IMR-90 (cell line): ENCODE results near the gene CLIC3. TPM values are rescaled to one million over a fixed set of nuclear protein-coding genes. Genes with fewer than 3 reads are reported as not detected.

ENCODE experiments used
- ATAC-seq: fragments of 200-7000 bp; cut with Tn5 transposase; 2 replicates; pipeline ENCODE4 v1.9.1; 2020; ENCODE audit warnings: low read depth, mild to moderate bottlenecking, moderate library complexity
- BruUV-seq: library from RNA; stranded (reverse); fragments of 400-500 nt; replicated peaks from 2 replicates; lab custom pipeline; 2021; lab: Mats Ljungman, UMichigan
- CTCF ChIA-PET: fragments of 300-600 bp; formaldehyde crosslinking; extraction: SDS; loops from one replicate; lab custom pipeline; 2021; ENCODE audit warnings: antibody characterized with exemption; lab: Yijun Ruan, JAX
- POLR2A ChIA-PET: fragments of 300-600 bp; sonication (Branson Sonifier 250); formaldehyde crosslinking; loops from one replicate; lab custom pipeline; 2022; ENCODE audit warnings: antibody characterized with exemption; ENCODE audit not compliant: unreplicated experiment; lab: Charles Lee
- DNase-seq: peaks from one replicate; pipeline ENCODE4 v3.0.0; 2013
- H2AFZ ChIP-seq: replicated peaks from 2 replicates; pipeline ENCODE3; 2013; ENCODE audit warnings: low read length, mild to moderate bottlenecking; ENCODE audit not compliant: poor library complexity
- H2AK5ac ChIP-seq: 2 replicates; pipeline ENCODE4 v1.6.1; 2013; ENCODE audit warnings: low read depth, low read length, inconsistent platforms
- H2AK9ac ChIP-seq: replicated peaks from 2 replicates; pipeline ENCODE3; 2013; ENCODE audit warnings: mild to moderate bottlenecking, low read depth, low read length, moderate library complexity; ENCODE audit not compliant: poor library complexity
- H2BK120ac ChIP-seq: 2 replicates; pipeline ENCODE4 v1.6.1; 2013; ENCODE audit warnings: low read depth, low read length, inconsistent platforms
- H2BK15ac ChIP-seq: 3 replicates; pipeline ENCODE4 v1.6.1; 2013; ENCODE audit warnings: low read depth, low read length, inconsistent platforms
- H2BK20ac ChIP-seq: 2 replicates; pipeline ENCODE4 v1.6.1; 2013; ENCODE audit warnings: low read depth, mild to moderate bottlenecking, inconsistent platforms, low read length, moderate library complexity
- H2BK5ac ChIP-seq: 2 replicates; pipeline ENCODE4 v1.6.1; 2013; ENCODE audit warnings: mild to moderate bottlenecking, low read depth, low read length, inconsistent platforms; ENCODE audit not compliant: poor library complexity, severe bottlenecking
- H3K14ac ChIP-seq: replicated peaks from 2 replicates; pipeline ENCODE4 v1.6.1; 2013; ENCODE audit warnings: low read depth, low read length, inconsistent platforms
- H3K18ac ChIP-seq: 2 replicates; pipeline ENCODE4 v1.6.1; 2013; ENCODE audit warnings: low read depth, low read length, control low read depth
- H3K23ac ChIP-seq: 2 replicates; pipeline ENCODE4 v1.6.1; 2013; ENCODE audit warnings: low read depth, low read length, inconsistent platforms
- H3K27ac ChIP-seq: 2 replicates; pipeline ENCODE4 v1.5.1; 2013; ENCODE audit warnings: mild to moderate bottlenecking, control low read depth, low read length; ENCODE audit not compliant: insufficient read depth
- H3K27me3 ChIP-seq: 2 replicates; pipeline ENCODE4 v1.6.1; 2013; ENCODE audit warnings: low read length; ENCODE audit not compliant: control insufficient read depth, insufficient read depth
- H3K36me3 ChIP-seq: 2 replicates; pipeline ENCODE4 v1.6.1; 2013; ENCODE audit warnings: low read length, mixed read lengths; ENCODE audit not compliant: control insufficient read depth, insufficient read depth
- H3K4ac ChIP-seq: 2 replicates; pipeline ENCODE4 v1.6.1; 2013; ENCODE audit warnings: low read depth, low read length, inconsistent platforms
- H3K4me1 ChIP-seq: 2 replicates; pipeline ENCODE4 v1.6.1; 2013; ENCODE audit warnings: low read length, mixed read lengths; ENCODE audit not compliant: control insufficient read depth, insufficient read depth
- H3K4me2 ChIP-seq: 2 replicates; pipeline ENCODE4 v1.6.1; 2013; ENCODE audit warnings: low read depth, mild to moderate bottlenecking, control low read depth, low read length, moderate library complexity
- H3K4me3 ChIP-seq: 2 replicates; pipeline ENCODE4 v1.5.1; 2013; ENCODE audit warnings: low read depth, mild to moderate bottlenecking, control low read depth, low read length, moderate library complexity; ENCODE audit not compliant: insufficient read depth
- H3K56ac ChIP-seq: 2 replicates; pipeline ENCODE4 v1.6.1; 2013; ENCODE audit warnings: low read length, inconsistent platforms; ENCODE audit not compliant: insufficient read depth; ENCODE audit errors: extremely low read depth
- H3K79me1 ChIP-seq, 2 experiments: 2 replicates each; pipeline ENCODE4 v1.6.1; 2013; ENCODE audit warnings: low read length in 2 of 2, inconsistent platforms in 1 of 2, low read depth in 1 of 2
- H3K9ac ChIP-seq: 2 replicates; pipeline ENCODE4 v1.6.1; 2013; ENCODE audit warnings: low read depth, low read length, control low read depth
- H3K9me1 ChIP-seq: 2 replicates; pipeline ENCODE4 v1.6.1; 2013; ENCODE audit warnings: low read length, inconsistent platforms; ENCODE audit not compliant: insufficient read depth
- H3K9me3 ChIP-seq: 2 replicates; pipeline ENCODE4 v1.6.1; 2013; ENCODE audit warnings: low read length; ENCODE audit not compliant: control insufficient read depth, insufficient read depth
- H4K20me1 ChIP-seq: 2 replicates; pipeline ENCODE4 v1.6.1; 2013; ENCODE audit warnings: low read length, inconsistent platforms; ENCODE audit not compliant: insufficient read depth
- H4K5ac ChIP-seq: 2 replicates; pipeline ENCODE4 v1.6.1; 2013; ENCODE audit warnings: mild to moderate bottlenecking, low read depth, low read length, control low read depth
- H4K8ac ChIP-seq, 2 experiments: 2 replicates each; pipeline ENCODE4 v1.6.1; 2013; ENCODE audit warnings: low read depth in 2 of 2, low read length in 2 of 2, control low read depth in 1 of 2, inconsistent platforms in 1 of 2
- H4K91ac ChIP-seq: 2 replicates; pipeline ENCODE4 v1.6.1; 2013; ENCODE audit warnings: low read depth, low read length, inconsistent platforms; ENCODE audit not compliant: insufficient read depth
- BHLHE40 ChIP-seq: fragments of 150-350 bp; IDR thresholded peaks from 2 replicates; pipeline ENCODE4 v1.6.1; 2016; ENCODE audit warnings: mild to moderate bottlenecking, low read depth, low read length
- CEBPB ChIP-seq: IDR thresholded peaks from 2 replicates; pipeline ENCODE4 v1.6.1; 2012; ENCODE audit warnings: low read depth, low read length, improper control_type of control experiment
- FOS ChIP-seq: fragments of 150-350 bp; IDR thresholded peaks from 2 replicates; pipeline ENCODE4 v1.6.1; 2016; ENCODE audit warnings: low read depth, low read length
- MAFK ChIP-seq: IDR thresholded peaks from 2 replicates; pipeline ENCODE4 v1.6.1; 2012; ENCODE audit warnings: low read depth, low read length, improper control_type of control experiment
- MAZ ChIP-seq: IDR thresholded peaks from 2 replicates; pipeline ENCODE4 v1.6.1; 2012; ENCODE audit warnings: low read depth, mild to moderate bottlenecking, low read length, improper control_type of control experiment, moderate library complexity, borderline replicate concordance
- MXI1 ChIP-seq: IDR thresholded peaks from 2 replicates; pipeline ENCODE4 v1.6.1; 2012; ENCODE audit warnings: low read depth, mild to moderate bottlenecking, low read length, moderate library complexity, borderline replicate concordance
- NFE2L2 ChIP-seq: fragments of 150-350 bp; IDR thresholded peaks from 2 replicates; pipeline ENCODE4 v1.6.1; 2016; ENCODE audit warnings: low read depth, mild to moderate bottlenecking, low read length
- POLR2A ChIP-seq: IDR thresholded peaks from 2 replicates; pipeline ENCODE4 v1.6.1; 2012; ENCODE audit warnings: mild to moderate bottlenecking, low read depth, low read length
- RAD21 ChIP-seq: IDR thresholded peaks from 2 replicates; pipeline ENCODE4 v1.6.1; 2012; ENCODE audit warnings: low read length, improper control_type of control experiment
- RCOR1 ChIP-seq: IDR thresholded peaks from 2 replicates; pipeline ENCODE4 v1.6.1; 2012; ENCODE audit warnings: mild to moderate bottlenecking, low read length, improper control_type of control experiment; ENCODE audit not compliant: insufficient replicate concordance
- RFX5 ChIP-seq: IDR thresholded peaks from 2 replicates; pipeline ENCODE4 v1.8.0; 2012; ENCODE audit warnings: low read depth, mild to moderate bottlenecking, low read length, moderate library complexity
- SMC3 ChIP-seq: fragments of 150-350 bp; IDR thresholded peaks from 2 replicates; pipeline ENCODE4 v1.6.1; 2016; ENCODE audit warnings: low read depth, mild to moderate bottlenecking, antibody characterized with exemption, low read length, moderate library complexity
- WGBS, 2 experiments: methylation state at CpG; one replicate each; pipeline versions ENCODE4 v1.1.5 to v1.1.7; 2013; ENCODE audit warnings: missing lambda C conversion rate in 2 of 2; ENCODE audit not compliant: insufficient read length in 1 of 2; ENCODE audit errors: extremely low coverage in 2 of 2; 5-methylcytosine and 5-hydroxymethylcytosine counted together
- dilution Hi-C: fragments of 300-500 bp; cut with HindIII; formaldehyde crosslinking; loops from one replicate; pipeline ENCODE4 v1.14.3; 2018; ENCODE audit warnings: low sequenced_read_pairs; ENCODE audit not compliant: unreplicated experiment
- in situ Hi-C: fragments of 300-500 bp; cut with MboI; formaldehyde crosslinking; loops from 3 replicates; pipeline ENCODE4 v1.14.3; 2019; ENCODE audit warnings: low sequenced_read_pairs, inconsistent platforms, mixed read lengths
- intact Hi-C: fragments of 100-400 bp; cut with micrococcal nuclease; formaldehyde crosslinking; loops from 2 replicates; pipeline ENCODE4 v1.10.0; 2022
- polyA plus RNA-seq, 3 experiments: library from polyadenylated mRNA; depleted of rRNA; stranded (reverse); fragments of >200 nt; gene quantifications; 2 replicates each; pipeline ENCODE4 v1.2.3, GENCODE V29; 2012; ENCODE audit warnings: low replicate concordance in 1 of 3
- total RNA-seq: library from RNA; depleted of rRNA; stranded (reverse); fragments of >200 nt; gene quantifications from 2 replicates; pipeline ENCODE4 v1.2.3, GENCODE V29; 2012
- TF ChIP-seq, protein P1 (sequence below): fragments of 150-350 bp; IDR thresholded peaks from 2 replicates; pipeline ENCODE4 v1.6.1; 2017; ENCODE audit warnings: mild to moderate bottlenecking, antibody characterized with exemption, low read length, low read depth
- TF ChIP-seq, protein P2 (sequence below): conservative IDR thresholded peaks from 2 replicates; pipeline ENCODE4 v1.5.1; 2012; ENCODE audit warnings: mild to moderate bottlenecking, low read depth, low read length, improper control_type of control experiment
- TF ChIP-seq, protein P3 (sequence below): fragments of 150-350 bp; IDR thresholded peaks from 2 replicates; pipeline ENCODE4 v1.6.1; 2016; ENCODE audit warnings: low read depth, mild to moderate bottlenecking, low read length, moderate library complexity, borderline replicate concordance

CLIC3 gene
- total and polyA plus RNA-seq, 2 of the 4 experiments (the other 2 are of a cell fraction), result 0.18 to 1.7 TPM

DNA sequence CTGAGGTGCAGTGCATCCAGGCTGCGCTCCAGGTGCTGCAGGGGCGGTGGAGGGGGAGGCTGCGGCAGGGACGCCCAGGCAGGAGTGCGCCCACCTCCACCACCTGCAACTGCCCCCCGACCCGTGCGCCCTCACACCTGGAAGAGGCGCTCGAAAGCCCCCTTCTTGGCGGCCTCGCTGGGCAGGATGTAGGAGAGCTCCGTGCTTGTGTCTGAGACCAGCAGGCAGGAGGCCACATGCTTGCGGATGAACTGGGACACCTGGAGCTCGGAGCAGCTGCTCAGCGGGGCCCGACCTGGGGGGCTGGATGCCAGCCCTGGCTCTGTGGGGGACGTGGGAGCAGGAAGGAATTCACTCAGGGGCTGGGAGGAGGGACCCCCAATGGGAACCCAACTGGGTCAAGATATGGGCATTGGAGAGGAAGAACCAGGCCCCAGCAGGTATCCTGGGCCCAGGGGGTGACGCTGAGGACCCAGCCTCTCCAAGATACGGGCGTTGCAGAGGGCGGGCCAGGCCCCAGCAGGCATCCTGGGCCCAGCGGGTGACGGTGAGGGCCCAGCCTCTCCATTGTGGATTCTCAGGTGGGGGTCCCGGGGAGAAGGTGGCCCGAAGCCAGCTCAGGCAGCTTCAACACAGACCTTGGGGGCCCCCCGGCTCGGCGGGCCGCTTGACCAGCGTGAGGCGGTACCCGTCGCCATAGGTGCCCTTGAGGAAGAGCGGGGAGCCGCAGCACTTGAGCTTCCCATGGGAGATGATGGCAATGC lies 18.6 kb upstream of the CLIC3 start:
- in situ Hi-C loops (no loop called here), intact Hi-C loops (no loop called here), dilution Hi-C loops (no loop called here)
- POLR2A ChIA-PET, result no interaction called here
- CTCF ChIA-PET, result no interaction called here
- H2BK15ac ChIP-seq, result no peak overlapping the region
- H3K27me3 ChIP-seq, result no peaks in the 10 kb centered on the region
- H2AK5ac ChIP-seq, result no peak overlapping the region
- no peak overlapping the region for H4K8ac ChIP-seq
- H3K56ac ChIP-seq, result no peak overlapping the region
- H3K36me3 ChIP-seq, result peaks cover 44% of the 10 kb centered on the region
- H3K4me3 ChIP-seq, result no peak overlapping the region
- WGBS, 2 experiments, result 98% methylated on average over 8 of the region's 36 CpGs; no CpG with 5 or more reads in 1 of the 2 experiments
- no peak overlapping the region for H2AK9ac ChIP-seq
- no TSS peak for BruUV-seq
- H2BK5ac ChIP-seq, result no peak overlapping the region
- no peak overlapping the region for H3K4me2 ChIP-seq
- no peak overlapping the region for H2BK20ac ChIP-seq
- H2BK120ac ChIP-seq, result no peak overlapping the region
- H3K79me1 ChIP-seq, result no peaks in the 10 kb centered on the region
- H4K20me1 ChIP-seq, result no peaks in the 10 kb centered on the region
- no peaks in the 10 kb centered on the region for H3K4me1 ChIP-seq
- no peaks in the 10 kb centered on the region for H3K9me3 ChIP-seq
- TF ChIP-seq, protein P1, sequence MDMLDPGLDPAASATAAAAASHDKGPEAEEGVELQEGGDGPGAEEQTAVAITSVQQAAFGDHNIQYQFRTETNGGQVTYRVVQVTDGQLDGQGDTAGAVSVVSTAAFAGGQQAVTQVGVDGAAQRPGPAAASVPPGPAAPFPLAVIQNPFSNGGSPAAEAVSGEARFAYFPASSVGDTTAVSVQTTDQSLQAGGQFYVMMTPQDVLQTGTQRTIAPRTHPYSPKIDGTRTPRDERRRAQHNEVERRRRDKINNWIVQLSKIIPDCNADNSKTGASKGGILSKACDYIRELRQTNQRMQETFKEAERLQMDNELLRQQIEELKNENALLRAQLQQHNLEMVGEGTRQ, result no peak
- TF ChIP-seq MAFK (no peak), RCOR1 (no peak), RFX5 (no peak), FOS (no peak), CEBPB (no peak), SMC3 (no peak), POLR2A (no peak), RAD21 (no peak), NFE2L2 (no peak), MXI1 (no peak), MAZ (no peak), BHLHE40 (no peak)
- TF ChIP-seq, protein P2, sequence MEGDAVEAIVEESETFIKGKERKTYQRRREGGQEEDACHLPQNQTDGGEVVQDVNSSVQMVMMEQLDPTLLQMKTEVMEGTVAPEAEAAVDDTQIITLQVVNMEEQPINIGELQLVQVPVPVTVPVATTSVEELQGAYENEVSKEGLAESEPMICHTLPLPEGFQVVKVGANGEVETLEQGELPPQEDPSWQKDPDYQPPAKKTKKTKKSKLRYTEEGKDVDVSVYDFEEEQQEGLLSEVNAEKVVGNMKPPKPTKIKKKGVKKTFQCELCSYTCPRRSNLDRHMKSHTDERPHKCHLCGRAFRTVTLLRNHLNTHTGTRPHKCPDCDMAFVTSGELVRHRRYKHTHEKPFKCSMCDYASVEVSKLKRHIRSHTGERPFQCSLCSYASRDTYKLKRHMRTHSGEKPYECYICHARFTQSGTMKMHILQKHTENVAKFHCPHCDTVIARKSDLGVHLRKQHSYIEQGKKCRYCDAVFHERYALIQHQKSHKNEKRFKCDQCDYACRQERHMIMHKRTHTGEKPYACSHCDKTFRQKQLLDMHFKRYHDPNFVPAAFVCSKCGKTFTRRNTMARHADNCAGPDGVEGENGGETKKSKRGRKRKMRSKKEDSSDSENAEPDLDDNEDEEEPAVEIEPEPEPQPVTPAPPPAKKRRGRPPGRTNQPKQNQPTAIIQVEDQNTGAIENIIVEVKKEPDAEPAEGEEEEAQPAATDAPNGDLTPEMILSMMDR, result no peak
- TF ChIP-seq, protein P3, sequence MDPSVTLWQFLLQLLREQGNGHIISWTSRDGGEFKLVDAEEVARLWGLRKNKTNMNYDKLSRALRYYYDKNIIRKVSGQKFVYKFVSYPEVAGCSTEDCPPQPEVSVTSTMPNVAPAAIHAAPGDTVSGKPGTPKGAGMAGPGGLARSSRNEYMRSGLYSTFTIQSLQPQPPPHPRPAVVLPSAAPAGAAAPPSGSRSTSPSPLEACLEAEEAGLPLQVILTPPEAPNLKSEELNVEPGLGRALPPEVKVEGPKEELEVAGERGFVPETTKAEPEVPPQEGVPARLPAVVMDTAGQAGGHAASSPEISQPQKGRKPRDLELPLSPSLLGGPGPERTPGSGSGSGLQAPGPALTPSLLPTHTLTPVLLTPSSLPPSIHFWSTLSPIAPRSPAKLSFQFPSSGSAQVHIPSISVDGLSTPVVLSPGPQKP, result no peak
- H2AFZ ChIP-seq, result no peak overlapping the region
- H3K18ac ChIP-seq, result no peak overlapping the region
- no peak overlapping the region for H4K5ac ChIP-seq
- no peak for ATAC-seq
- no peak for DNase-seq
- no peak overlapping the region for H3K9ac ChIP-seq
- H3K14ac ChIP-seq, result no peak overlapping the region
- no peaks in the 10 kb centered on the region for H3K9me1 ChIP-seq
- H3K27ac ChIP-seq, result no peak overlapping the region
- no peak overlapping the region for H3K4ac ChIP-seq
- no peak overlapping the region for H4K91ac ChIP-seq
- H3K23ac ChIP-seq, result no peak overlapping the region
